ENCODE measurements around the gene SP8. TPM values are rescaled to one million over a fixed set of nuclear protein-coding genes. Genes with fewer than 3 reads are reported as not detected.

SP8 gene
- total RNA-seq, 1 experiment from 2014 or later, result 0.76 TPM

- Histone ChIP-seq H4K20me1 (ENCODE audit: insufficient read depth) (no peaks in the 10 kb centered on the region), H3K9me2 (ENCODE audit: insufficient read depth) (no peaks in the 10 kb centered on the region), H3K79me2 (ENCODE audit: insufficient read depth, low read length) (no peaks in the 10 kb centered on the region), H3K9ac (ENCODE audit: low read length) (peak overlapping the region; percentile 23; the same call in 1 of the 2 replicates), H3K36me3 (ENCODE audit: control insufficient read depth in 1 of 2, insufficient read depth in 2 of 2, low read length in 2 of 2) (no peaks in the 10 kb centered on the region), H3K4me3 (replicated peaks in 1 of 2; ENCODE audit: low read depth in 1 of 2, low read length in 2 of 2) (peak overlapping the region; percentile 45 to 58), H3K27ac (ENCODE audit: low read depth, low read length) (no peak overlapping the region), H3K27me3 (ENCODE audit: insufficient read depth, low read length) (0 out of 2 replicates have a peak, but pooled peaks cover 5% of the 10 kb centered on the region), H3K4me1 (ENCODE audit: control insufficient read depth in 1 of 2, insufficient read depth in 2 of 2, low read length in 2 of 2) (peaks cover 2 to 12% of the 10 kb centered on the region in 2 experiments; a peak in 1 of 4 replicates), H3K4me2 (ENCODE audit: low read length) (peak overlapping the region; percentile 74), H2AFZ (ENCODE audit: low read depth, low read length, poor library complexity, severe bottlenecking) (peak overlapping the region; percentile 84), H3K9me3 (ENCODE audit: control insufficient read depth in 1 of 2, insufficient read depth in 1 of 2, low read depth in 1 of 2, low read length in 2 of 2) (no peaks in the 10 kb centered on the region)
- CTCF ChIA-PET, result no interaction called here
- TF ChIP-seq CEBPB (IDR thresholded peaks at IDR 0.05; ENCODE audit: low read depth), result no peak
- TF ChIP-seq EZH2 (IDR thresholded peaks at IDR 0.05), result no peak
- no peak for TF ChIP-seq POLR2AphosphoS5 (IDR thresholded peaks at IDR 0.05; ENCODE audit: low read depth, low read length)
- TF ChIP-seq POLR2A (IDR thresholded peaks at IDR 0.05; ENCODE audit: borderline replicate concordance, extremely low read depth, insufficient read depth, insufficient read length), result no peak
- TF ChIP-seq EZH2phosphoT487 (IDR thresholded peaks at IDR 0.05; ENCODE audit: borderline replicate concordance), result no peak
- no peak for TF ChIP-seq ZNF274 (IDR thresholded peaks at IDR 0.05; ENCODE audit: low read depth, low read length)
- TF ChIP-seq RAD21 (IDR thresholded peaks at IDR 0.05; ENCODE audit: low read depth), result no peak
- TF ChIP-seq SRF (IDR thresholded peaks at IDR 0.05; ENCODE audit: low read depth), result no peak
- TF ChIP-seq SP1 (IDR thresholded peaks at IDR 0.05; ENCODE audit: low read depth), result no peak
- TF ChIP-seq YY1 (IDR thresholded peaks at IDR 0.05; ENCODE audit: extremely low read depth, insufficient replicate concordance, low read depth, low read length), result no peak
- TF ChIP-seq FOSL1 (IDR thresholded peaks at IDR 0.05; ENCODE audit: low read depth), result no peak
- no peak for TF ChIP-seq TCF7L2 (IDR thresholded peaks at IDR 0.05; ENCODE audit: borderline replicate concordance, extremely low read depth, insufficient read depth, insufficient read length)
- no peak for TF ChIP-seq ELF1 (IDR thresholded peaks at IDR 0.05; ENCODE audit: borderline replicate concordance, low read depth)
- no peak for TF ChIP-seq MAX (IDR thresholded peaks at IDR 0.05)
- no peak for TF ChIP-seq CBX3 (IDR thresholded peaks at IDR 0.05; ENCODE audit: low read depth)
- no peak for TF ChIP-seq ZFX (IDR thresholded peaks at IDR 0.05)
- TF ChIP-seq EGR1 (IDR thresholded peaks at IDR 0.05; ENCODE audit: low read depth), result no peak
- no peak for TF ChIP-seq SIN3A (IDR thresholded peaks at IDR 0.05; ENCODE audit: low read depth)
- no peak for ATAC-seq
- no peak for DNase-seq (ENCODE audit: low read depth, low spot score)
- RAD21 ChIA-PET (ENCODE audit: low non-redundant PET in 1 of 2, low total read pairs in 2 of 2, uncharacterized antibody in 2 of 2, unreplicated experiment in 2 of 2), result no interaction called here
- POLR2A ChIA-PET, result no interaction called here
- intact Hi-C loops (cut with micrococcal nuclease), result no loop called here
- BruUV-seq (replicated peaks), result no TSS peak
Observed at GRCh38 chr7:20786049-20786412, 655 bp downstream of the SP8 start.

All from HCT116 (cell line).